ENCODE results near the gene ACBD6.
"Not testable (repeated sequence)": the region's sequence is repeated elsewhere in the genome, so short reads cannot be mapped to it uniquely, and the experiment has no call there.

The ACBD6 gene

DNA sequence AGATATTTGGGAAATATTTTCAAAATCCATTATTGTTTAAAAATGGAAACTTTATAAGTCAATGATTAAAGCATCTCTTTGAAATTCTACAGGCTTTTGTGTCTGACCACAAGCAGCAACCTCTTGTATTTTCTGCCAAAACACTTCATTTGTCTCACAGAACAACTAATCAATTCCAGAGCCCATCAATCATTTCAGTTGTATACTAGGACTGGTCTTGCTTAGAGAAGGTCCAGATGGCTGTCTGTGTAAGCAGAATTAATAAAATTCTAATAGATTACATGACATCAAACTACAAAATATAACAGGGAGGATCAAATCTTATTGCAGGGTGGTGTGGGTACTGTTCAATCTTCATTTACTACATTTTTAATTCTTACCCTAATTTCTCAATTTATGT, 76.4 kb downstream of the ACBD6 start:
- no peak overlapping the region for H3K27ac ChIP-seq
- H3K4me3 ChIP-seq: no peak overlapping the region

DNA sequence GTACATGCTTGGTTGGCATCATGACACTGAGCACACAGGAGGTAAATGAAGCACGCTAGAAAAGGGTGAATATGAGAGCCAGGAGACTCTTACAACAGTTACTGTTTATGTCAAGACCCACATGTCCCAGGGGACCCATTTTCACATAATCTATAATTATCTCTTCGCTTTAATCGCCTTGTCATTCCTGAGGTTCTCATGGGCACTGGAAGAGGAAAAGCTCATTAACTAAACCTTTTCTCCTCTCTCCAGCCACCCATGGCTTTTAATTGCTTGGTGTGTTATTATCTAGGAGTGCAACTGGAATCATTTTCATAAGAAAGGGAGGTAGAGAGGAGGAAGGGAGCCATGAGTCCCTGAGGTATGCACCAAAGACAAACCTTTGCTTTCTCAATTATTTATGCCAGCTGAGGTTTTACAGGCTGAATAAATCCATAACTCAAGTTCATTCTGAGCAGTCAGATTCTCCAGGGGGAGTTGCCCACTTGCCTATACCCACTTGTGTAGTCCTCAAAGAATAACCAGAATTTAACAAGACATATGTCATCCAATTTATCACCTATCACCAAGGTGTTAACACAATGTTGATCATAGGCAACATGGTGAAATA, 77.4 kb downstream of the ACBD6 start:
- Histone ChIP-seq H3K27ac (no peak overlapping the region), H3K4me3 (no peak overlapping the region)

DNA sequence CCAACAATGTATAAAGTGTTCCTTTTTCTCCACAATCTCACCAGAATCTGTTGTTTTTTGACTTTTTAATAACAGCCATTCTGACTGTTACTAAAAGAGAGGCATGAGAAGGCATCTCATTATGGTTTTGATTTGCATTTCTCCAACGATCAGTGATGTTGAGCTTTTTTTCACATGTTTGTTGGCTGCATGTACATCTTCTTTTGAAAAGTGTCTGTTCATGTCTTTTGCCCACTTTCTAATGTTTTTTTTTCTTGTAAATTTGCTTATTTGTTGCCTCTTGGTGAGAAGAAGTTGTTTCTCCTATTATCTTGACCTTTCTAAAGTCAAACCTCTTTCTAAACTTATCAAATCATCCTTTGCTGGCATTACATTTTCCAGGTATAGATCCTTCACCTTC, 80.8 kb downstream of the ACBD6 start:
- H3K27ac ChIP-seq: no peak overlapping the region
- H3K4me3 ChIP-seq: no peak overlapping the region

DNA sequence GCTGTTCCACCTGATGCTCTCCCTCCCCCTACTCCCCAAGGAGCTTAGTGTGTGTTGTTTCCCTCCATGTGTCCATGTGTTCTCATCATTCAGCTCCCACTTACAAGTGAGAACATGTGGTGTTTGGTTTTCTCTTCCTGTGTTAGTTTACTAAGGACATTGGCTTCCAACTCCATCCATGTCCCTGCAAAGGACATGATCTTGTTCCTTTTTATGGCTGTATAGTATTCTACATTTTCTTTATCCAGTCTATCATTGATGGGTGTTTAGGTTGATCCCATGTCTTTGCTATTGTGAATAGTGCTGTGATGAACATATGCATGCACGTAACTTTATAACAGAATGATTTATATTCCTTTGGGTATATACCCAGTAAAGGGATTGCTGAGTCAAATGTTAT, 81.2 kb downstream of the ACBD6 start:
- not testable (repeated sequence) for H3K27ac ChIP-seq, H3K4me3 ChIP-seq

DNA sequence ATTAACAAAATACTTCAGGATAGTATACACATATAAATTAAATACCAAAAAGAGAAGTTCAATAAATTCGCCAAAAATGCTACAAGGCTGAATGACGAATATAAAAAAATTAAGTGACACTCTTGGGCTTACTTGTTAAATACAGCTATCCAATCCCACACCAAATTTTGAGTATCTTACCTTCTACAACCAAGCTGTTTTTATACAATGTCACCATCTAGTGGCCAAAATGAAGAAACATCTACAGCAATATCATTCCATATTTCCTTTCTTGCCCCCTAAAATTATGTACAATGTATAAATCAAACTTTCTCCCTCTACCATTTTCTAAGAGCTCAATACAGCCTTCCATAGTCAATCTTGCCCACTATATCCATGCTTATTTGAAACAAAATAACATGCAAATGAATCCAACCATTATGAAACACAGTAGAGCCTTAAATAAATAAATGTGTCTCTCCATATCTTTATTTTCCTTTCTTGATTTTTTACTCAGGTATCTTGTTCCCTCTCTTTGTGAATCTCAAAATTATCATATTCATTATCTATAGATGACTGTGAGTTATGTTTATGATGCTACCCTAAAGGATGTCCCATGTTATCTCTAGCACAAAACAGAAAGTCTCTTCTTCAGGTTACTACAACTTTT, 86.3 kb downstream of the ACBD6 start:
- no peak overlapping the region for H3K4me3 ChIP-seq
- no peak overlapping the region for H3K27ac ChIP-seq

DNA sequence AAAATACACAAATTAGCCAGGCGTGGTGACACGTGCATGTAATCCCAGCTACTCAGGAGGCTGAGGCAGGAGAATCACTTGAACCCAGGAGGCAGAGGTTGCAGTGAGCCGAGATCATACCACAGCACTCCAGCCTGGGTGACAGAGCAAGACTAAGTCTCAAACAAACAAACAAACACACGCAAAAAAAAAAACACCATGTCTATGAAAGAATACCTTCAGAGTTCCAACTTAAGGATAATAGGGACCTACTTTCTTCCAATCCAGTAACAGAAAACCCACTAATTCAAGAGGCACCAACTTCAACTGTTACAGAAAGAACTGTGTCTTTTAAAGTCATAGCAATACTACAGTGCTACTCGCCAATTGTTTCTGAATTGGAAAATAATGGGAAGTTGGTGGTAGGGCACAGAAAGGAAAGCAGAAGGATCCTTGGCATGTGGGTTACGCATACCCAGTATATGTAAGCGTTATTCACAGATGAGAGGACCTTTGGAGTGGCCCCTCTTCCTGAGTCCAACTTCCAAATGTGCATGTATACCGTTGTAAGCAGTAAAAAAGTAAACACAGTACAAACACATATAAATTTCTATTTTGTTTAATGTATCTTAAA, 87.0 kb downstream of the ACBD6 start:
- H3K4me3 ChIP-seq: no peak overlapping the region
- no peak overlapping the region for H3K27ac ChIP-seq

DNA sequence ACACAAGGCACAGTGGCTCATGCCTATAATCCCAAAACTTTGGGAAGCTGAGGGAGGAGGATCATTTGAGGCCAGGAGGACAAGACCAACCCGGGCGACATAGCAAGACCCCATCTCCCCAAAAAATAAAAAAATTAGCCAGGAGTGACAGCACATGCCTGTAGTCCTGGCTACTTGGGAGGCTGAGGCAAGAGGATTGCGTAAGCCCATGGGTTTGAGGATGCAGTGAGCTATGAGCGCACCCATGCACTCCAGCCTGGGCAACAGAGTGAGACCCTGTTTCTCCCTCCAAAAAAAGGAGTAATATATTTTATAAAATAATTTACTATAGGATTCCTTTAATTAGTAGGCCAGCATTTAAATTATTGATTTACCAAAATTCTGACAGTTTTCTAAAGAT, 89.8 kb downstream of the ACBD6 start:
- no peak overlapping the region for H3K4me3 ChIP-seq
- no peak overlapping the region for H3K27ac ChIP-seq

DNA sequence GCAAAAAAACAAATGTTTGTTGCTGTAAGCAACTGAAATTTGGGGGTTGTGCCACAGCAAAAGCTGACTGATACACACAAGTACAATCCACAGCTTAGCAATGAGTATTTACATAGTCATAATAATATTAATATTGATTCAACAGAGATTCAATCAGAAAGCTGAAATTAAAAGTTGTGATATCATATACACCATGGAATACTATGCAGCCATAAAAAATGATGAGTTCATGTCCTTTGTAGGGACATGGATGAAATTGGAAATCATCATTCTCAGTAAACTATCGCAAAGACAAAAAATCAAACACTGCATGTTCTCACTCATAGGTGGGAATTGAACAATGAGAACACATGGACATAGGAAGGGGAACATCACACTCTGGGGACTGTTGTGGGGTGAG, 94.2 kb downstream of the ACBD6 start:
- not testable (repeated sequence) for H3K4me3 ChIP-seq, H3K27ac ChIP-seq

DNA sequence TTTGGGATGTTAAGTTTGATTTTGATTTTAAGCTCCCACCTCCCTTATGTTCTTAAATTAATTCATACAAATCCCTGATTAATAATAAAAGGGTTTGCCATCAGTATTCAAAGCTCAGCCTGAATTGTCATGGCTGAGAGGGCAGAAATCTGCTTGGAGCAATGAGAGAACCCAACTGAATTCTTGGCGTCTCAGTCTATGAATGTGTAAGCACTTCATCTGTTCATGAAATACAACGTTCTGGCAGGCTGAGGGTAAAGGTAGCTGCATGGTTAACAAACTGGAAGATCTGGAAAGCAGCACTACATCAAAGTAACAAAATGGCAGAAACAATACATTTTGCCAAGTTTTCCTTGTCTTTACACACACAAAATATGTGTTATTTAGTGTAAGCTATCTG, 95.3 kb downstream of the ACBD6 start:
- no peak overlapping the region for H3K27ac ChIP-seq
- no peak overlapping the region for H3K4me3 ChIP-seq

DNA sequence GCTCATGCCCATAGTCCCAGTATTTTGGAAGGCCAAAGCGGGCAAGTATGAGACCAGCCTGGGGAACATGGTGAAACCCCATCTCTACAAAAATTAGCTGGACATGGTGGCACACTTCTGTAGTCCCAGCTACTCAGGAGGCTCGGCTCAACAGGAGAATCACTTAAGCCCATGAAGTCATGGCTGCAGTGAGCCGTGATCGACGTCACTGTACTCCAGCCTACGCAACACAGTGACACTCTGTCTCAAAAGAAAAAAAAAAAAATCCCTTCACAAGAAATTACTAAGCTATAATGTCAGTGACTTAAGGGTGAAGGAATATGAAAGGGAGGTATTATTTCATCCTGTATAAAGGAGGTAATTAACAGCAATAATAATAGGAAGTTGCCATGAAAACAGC, 99.8 kb downstream of the ACBD6 start:
- Histone ChIP-seq H3K27ac (no peak overlapping the region), H3K4me3 (no peak overlapping the region)

DNA sequence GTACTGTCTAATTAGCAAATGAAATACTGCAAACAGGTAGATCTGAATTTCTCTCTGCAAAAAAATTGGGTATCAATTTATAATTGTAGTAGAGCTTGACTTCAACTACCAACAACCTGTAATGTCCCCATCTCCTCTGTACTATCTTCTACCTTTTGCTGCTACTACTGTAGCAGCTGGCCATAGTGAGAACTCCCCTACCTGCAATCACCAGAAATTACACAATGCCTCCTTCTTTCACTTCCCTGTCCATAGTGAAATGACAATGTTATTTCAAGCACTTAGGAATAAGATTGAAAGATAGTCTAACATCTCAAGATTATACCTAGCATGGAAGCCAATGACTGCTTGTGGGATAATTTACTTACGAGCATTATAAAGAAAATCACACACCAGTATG, 100.4 kb downstream of the ACBD6 start:
- H3K4me3 ChIP-seq: no peak overlapping the region
- H3K27ac ChIP-seq: no peak overlapping the region

DNA sequence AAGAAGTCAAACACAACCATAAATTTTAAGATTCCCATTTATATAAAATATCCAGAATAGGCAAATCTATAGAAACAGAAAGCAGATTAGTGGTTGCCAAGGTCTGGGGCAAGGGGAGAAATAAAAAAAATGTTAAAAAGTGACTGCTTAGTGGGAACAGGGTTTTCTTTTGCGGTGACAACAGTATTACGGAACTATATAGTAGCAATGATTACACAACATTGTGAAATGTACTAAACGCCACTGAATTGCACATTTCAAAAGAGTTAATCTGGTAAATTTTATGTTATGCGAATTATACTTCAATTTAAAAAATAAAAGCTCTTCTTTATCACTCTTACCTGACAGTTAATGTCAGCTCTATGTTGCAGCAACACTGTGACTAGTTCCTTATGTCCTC, 105.2 kb downstream of the ACBD6 start:
- H3K4me3 ChIP-seq: no peak overlapping the region

DNA sequence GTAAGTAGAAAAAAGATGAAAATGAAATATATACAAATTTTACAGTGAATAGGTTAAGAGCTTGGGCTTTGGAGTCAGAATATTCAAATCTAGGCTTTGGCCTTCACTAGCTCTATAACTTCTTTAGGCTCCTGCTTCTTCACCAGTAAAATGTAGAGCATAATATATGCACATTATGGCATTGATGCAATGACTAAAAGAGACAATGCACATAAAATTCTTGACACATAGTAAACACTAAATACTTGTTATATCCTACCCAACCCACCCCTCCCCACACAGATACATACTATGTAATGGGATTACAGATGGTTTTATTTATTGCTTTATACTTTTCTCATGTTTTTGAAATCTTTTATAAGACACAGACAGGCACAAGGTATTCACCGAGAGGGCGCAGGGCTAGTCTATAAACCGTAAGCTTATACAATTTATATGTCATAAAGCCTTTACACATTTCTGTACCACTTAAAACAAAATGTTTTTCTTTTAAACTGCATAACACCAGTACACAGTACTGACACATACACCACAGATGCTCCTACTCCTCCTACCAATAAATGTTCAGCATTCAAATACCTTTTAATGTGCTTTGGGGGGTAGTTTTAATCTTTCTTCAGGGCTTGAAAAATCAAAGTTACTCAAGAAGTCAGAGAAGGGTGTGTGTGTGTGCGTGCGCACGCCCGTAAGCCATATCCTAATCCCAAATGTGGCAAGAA, 109.8 kb downstream of the ACBD6 start:
- H3K4me3 ChIP-seq: no peak overlapping the region
- H3K27ac ChIP-seq: no peak overlapping the region

More for the DNA sequence above, 105.2 kb downstream of the ACBD6 start:
- no peak overlapping the region for H3K27ac ChIP-seq

DNA sequence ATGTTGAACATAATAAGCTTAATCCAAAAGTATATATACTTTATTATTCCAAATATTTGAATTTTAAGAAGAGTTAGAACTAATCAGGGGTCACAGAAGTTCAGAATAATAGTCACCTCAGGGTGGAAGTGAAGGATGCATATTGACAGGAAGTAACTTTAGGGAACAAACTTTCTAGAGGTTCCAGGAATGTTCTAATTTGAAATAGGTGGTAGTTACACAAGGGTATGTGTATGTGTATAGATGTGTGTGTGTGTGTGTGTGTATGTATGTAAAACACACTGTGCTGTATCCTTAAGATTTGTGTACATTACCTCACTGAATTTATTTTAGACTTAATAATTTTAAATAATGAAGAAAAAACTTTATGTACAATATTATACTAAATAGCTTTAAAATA, 110.4 kb downstream of the ACBD6 start:
- Histone ChIP-seq H3K27ac (no peak overlapping the region), H3K4me3 (no peak overlapping the region)

DNA sequence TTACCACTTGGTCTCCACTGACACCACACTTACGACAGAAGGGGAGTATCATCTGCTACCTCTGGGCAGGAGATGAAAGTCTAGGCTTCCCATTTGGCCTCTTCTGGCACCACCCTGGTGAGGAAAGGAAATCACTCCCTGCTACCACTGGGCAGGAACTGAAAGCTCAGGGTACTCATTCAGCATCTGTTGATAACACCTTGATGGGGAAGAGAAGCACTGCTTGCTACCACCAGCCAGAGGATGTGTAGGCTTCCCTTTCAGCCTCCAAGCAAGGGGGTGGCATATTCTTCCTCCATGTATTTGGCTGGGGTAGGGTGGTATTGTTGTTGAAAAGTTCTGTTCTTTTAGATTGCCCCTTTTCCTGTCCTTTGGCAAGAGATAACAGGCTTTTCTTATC, 115.0 kb downstream of the ACBD6 start:
- no peak overlapping the region for H3K27ac ChIP-seq
- H3K4me3 ChIP-seq: no peak overlapping the region

DNA sequence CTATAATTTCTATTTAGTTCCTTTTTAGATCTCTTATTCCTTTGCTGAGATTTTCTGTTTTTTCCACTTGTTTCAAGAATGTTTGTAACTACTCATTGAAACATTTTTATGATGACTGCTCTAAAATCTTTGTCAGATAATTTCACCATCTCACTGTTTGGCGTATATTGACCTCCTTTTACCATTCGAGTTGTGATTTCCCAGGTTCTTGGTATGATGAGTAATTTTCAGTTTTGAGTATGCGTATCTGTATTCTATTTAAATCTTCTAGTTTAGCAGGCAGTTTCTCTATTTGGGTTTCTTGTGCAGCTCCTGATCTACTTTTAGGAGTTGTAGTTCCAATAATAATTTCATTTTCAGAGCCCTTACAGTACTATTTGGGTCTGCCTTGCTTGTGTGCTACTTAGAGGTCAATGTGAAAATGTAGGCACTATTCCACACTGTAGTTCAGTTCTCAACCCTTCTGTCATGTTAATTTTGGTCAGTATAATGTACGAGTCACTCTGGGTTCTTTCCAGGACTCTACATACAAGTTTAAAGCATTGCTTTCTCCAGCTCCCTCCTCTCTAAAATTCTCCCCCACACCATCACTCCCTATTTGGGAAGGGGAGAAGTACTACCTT, 115.5 kb downstream of the ACBD6 start:
- H3K4me3 ChIP-seq: no peak overlapping the region
- no peak overlapping the region for H3K27ac ChIP-seq

DNA sequence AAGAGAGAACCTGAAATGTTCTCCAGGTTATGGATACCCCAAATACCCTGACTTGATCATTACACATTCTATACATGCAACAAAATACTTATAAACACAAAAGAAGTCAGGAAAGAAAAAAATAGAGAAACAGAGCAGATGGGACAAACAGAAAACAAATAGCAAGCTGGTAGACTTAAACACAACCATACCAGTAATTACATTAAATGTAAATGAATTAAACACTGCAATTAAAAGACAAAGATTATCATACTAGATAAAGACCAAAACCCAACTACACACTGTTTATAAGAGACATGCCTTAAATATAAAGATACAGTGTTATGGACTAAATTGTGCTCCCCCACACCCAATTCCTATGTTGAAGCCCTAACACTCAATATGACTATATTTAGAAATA, 117.2 kb downstream of the ACBD6 start:
- Histone ChIP-seq H3K27ac (no peak overlapping the region), H3K4me3 (no peak overlapping the region)

DNA sequence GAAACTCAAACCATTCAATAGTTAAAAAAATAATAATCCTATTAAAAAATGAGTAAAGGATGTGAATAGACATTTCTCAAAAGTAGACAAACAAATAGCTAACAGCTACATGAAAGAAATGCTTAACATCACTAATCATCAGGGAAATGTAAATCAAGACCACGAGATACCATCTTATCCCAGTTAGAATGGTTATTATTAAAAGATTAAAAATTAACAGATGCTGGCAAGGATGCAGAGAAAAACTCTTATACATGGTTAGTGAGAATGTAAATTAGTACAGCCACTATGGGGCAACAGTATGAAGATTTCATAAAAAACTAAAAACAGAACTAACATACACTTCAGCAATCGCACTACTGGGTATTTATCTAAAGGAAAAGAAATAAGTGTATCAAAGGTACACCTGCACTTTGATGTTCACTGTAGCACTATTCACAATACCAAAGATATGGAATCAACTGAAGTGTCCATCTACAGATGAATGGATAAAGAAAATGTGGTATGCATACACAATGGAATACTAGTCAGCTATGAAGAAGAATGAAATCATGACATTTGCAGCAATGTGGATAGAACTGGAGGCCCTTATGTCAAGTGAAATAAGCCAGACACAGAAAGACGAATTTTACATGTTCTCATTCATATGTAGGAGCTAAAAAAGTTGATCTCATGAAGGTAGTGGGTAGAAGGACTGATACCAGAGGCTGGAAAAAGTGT, 117.9 kb downstream of the ACBD6 start:
- H3K4me3 ChIP-seq: no peak overlapping the region
- no peak overlapping the region for H3K27ac ChIP-seq

DNA sequence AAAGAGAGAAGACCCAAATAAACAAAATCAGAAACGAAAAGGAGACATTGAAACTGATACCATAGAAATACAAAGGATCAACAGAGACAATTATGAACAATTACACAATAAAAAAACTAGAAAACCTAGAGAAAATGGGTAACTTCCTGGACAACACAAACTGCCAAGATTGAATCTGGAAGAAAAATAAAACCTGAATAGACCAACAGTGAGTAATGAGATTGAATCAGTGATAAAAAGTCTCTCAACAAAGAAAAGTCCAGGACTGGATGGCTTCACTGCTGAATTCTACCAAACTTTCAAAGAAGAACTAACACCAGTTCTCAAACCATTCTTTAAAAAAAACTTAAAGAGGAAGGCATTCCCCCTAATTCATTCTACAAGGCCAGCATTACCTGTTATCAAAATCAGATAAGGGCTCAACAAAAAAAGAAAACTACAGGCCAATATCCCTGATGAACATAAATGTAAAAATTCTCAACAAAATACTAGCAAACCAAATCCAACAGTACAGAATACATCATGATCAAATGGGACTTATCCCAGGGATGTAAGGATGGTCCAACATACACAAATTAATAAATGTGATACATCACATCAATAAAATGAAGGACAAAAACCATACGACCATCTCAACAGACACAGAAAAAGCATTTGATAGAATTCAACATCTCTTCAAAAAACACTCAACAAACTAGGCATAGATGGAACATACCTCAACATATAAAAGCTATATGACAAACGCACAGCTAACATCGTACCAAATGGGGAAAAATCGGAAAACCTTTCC, 119.9 kb downstream of the ACBD6 start:
- H3K4me3 ChIP-seq: no peak overlapping the region
- H3K27ac ChIP-seq: no peak overlapping the region

Measured in skin epidermis (tissue), 12 donors.